Measurements from ENCODE around the gene ZFYVE21. TPM values are rescaled to one million over a fixed set of nuclear protein-coding genes. Genes with fewer than 3 reads are reported as not detected.
A peak's percentile ranks its signal among the peaks of the same experiment; 100 is the strongest.

The ZFYVE21 gene
- total RNA-seq, 1 experiment from 2014 or later: 47.2 TPM

- Histone ChIP-seq H3K4me1 (ENCODE audit: insufficient read depth, low read length) (peaks cover 47% of the 10 kb centered on the region), H3K9ac (ENCODE audit: low read length) (peak overlapping the region; percentile 77), H3K4me2 (ENCODE audit: low read length) (peak overlapping the region; percentile 99), H3K27me3 (ENCODE audit: low read length) (no peaks in the 10 kb centered on the region), H3F3A (ENCODE audit: low read length, unreplicated experiment) (no peaks in the 10 kb centered on the region), H3K27ac (ENCODE audit: low read length) (no peak overlapping the region), H3K79me2 (ENCODE audit: low read length) (peaks cover 81% of the 10 kb centered on the region), H3K36me3 (ENCODE audit: low read depth, low read length) (no peaks in the 10 kb centered on the region), H3K9me2 (replicated peaks; ENCODE audit: low read length) (no peaks in the 10 kb centered on the region), H3K9me3 (ENCODE audit: low read length) (no peaks in the 10 kb centered on the region), H2AFZ (ENCODE audit: low read length) (peak overlapping the region; percentile 51), H4K20me1 (ENCODE audit: low read length) (no peaks in the 10 kb centered on the region), H3K4me3 (ENCODE audit: low read length) (peak overlapping the region; percentile 87)
- TF ChIP-seq EZH2 (IDR thresholded peaks at IDR 0.05; ENCODE audit: low read length, unreplicated experiment) (no peak), CTCF (conservative IDR thresholded peaks at IDR 0.05; ENCODE audit: low read depth, low read length) (no peak), EZH2phosphoT487 (IDR thresholded peaks at IDR 0.05; ENCODE audit: borderline replicate concordance, low read length) (no peak)
- POLR2A ChIA-PET (ENCODE audit: unreplicated experiment): no interaction called here
- no peak for DNase-seq
- ATAC-seq: 0 out of 2 replicates have a peak, but pooled peaks have one; percentile 0
- no TSS peak for BruUV-seq (replicated peaks)
- intact Hi-C loops (cut with micrococcal nuclease): loop anchor here (10.0 kb wide), 1 partner anchor 141 kb away; no protein-coding TSS in a partner anchor
- CTCF ChIA-PET: interaction anchor here (1.0 kb wide), 1 partner anchor 88 kb away, joined by 3 read pairs; no protein-coding TSS in a partner anchor
Observed at GRCh38 chr14:103716091-103716801, 636 bp downstream of the ZFYVE21 start.

GRCh38 chr14:103716899-103717411 is 1.3 kb downstream of the ZFYVE21 start:
- Histone ChIP-seq H3K9me2 (replicated peaks; ENCODE audit: low read length) (no peaks in the 10 kb centered on the region), H3K27me3 (ENCODE audit: low read length) (no peaks in the 10 kb centered on the region), H4K20me1 (ENCODE audit: low read length) (no peaks in the 10 kb centered on the region), H3K79me2 (ENCODE audit: low read length) (peaks cover 84% of the 10 kb centered on the region), H3K4me3 (ENCODE audit: low read length) (peak overlapping the region; percentile 87), H2AFZ (ENCODE audit: low read length) (peak overlapping the region; percentile 51; the same call in 1 of the 2 replicates), H3K4me1 (ENCODE audit: insufficient read depth, low read length) (peaks cover 46% of the 10 kb centered on the region), H3K9ac (ENCODE audit: low read length) (peak overlapping the region; percentile 77), H3K27ac (ENCODE audit: low read length) (no peak overlapping the region), H3F3A (ENCODE audit: low read length, unreplicated experiment) (peaks cover under 1% of the 10 kb centered on the region), H3K36me3 (ENCODE audit: low read depth, low read length) (no peaks in the 10 kb centered on the region), H3K4me2 (ENCODE audit: low read length) (peak overlapping the region; percentile 99), H3K9me3 (ENCODE audit: low read length) (no peaks in the 10 kb centered on the region)
- TF ChIP-seq CTCF (conservative IDR thresholded peaks at IDR 0.05; ENCODE audit: low read depth, low read length) (no peak), EZH2 (IDR thresholded peaks at IDR 0.05; ENCODE audit: low read length, unreplicated experiment) (no peak), EZH2phosphoT487 (IDR thresholded peaks at IDR 0.05; ENCODE audit: borderline replicate concordance, low read length) (no peak)
- intact Hi-C loops (cut with micrococcal nuclease): loop anchor here (10.0 kb wide), 1 partner anchor 142 kb away; no protein-coding TSS in a partner anchor
- ATAC-seq (no peak), DNase-seq (no peak)
- TSS peak; percentile 43 for BruUV-seq (replicated peaks)
- CTCF ChIA-PET: no interaction called here
- POLR2A ChIA-PET (ENCODE audit: unreplicated experiment): no interaction called here

GRCh38 chr14:103718572-103718971 is 3.0 kb downstream of the ZFYVE21 start:
- H4K20me1 ChIP-seq (ENCODE audit: low read length): no peaks in the 10 kb centered on the region
- no peaks in the 10 kb centered on the region for H3K9me2 ChIP-seq (replicated peaks; ENCODE audit: low read length)
- peaks cover 87% of the 10 kb centered on the region for H3K79me2 ChIP-seq (ENCODE audit: low read length)
- DNase-seq (no peak), ATAC-seq (no peak)
- H2AFZ ChIP-seq (ENCODE audit: low read length): no peak overlapping the region
- TF ChIP-seq CTCF (conservative IDR thresholded peaks at IDR 0.05; ENCODE audit: low read depth, low read length) (no peak), EZH2phosphoT487 (IDR thresholded peaks at IDR 0.05; ENCODE audit: borderline replicate concordance, low read length) (no peak), EZH2 (IDR thresholded peaks at IDR 0.05; ENCODE audit: low read length, unreplicated experiment) (no peak)
- ChIA-PET CTCF (no interaction called here), POLR2A (ENCODE audit: unreplicated experiment) (no interaction called here)
- peaks cover 4% of the 10 kb centered on the region for H3F3A ChIP-seq (ENCODE audit: low read length, unreplicated experiment)
- intact Hi-C loops (cut with micrococcal nuclease): loop anchor here (10.0 kb wide), 1 partner anchor 144 kb away; no protein-coding TSS in a partner anchor
- H3K9ac ChIP-seq (ENCODE audit: low read length): no peak overlapping the region
- H3K27ac ChIP-seq (ENCODE audit: low read length): no peak overlapping the region
- peaks cover 34% of the 10 kb centered on the region for H3K4me1 ChIP-seq (ENCODE audit: insufficient read depth, low read length)
- H3K36me3 ChIP-seq (ENCODE audit: low read depth, low read length): no peaks in the 10 kb centered on the region
- H3K4me3 ChIP-seq (ENCODE audit: low read length): no peak overlapping the region
- H3K27me3 ChIP-seq (ENCODE audit: low read length): no peaks in the 10 kb centered on the region
- H3K4me2 ChIP-seq (ENCODE audit: low read length): no peak overlapping the region
- BruUV-seq (replicated peaks): no TSS peak
- H3K9me3 ChIP-seq (ENCODE audit: low read length): no peaks in the 10 kb centered on the region

All from PC-3 (cell line).